Neural cell (in vitro differentiated cells): ENCODE results near the gene DAPK2. TPM values are rescaled to one million over a fixed set of nuclear protein-coding genes. Genes with fewer than 3 reads are reported as not detected.

ENCODE experiments used
- H2AFZ ChIP-seq: fragments of 200-600, 300-800 bp; sonication (generic), shearing (Covaris generic); 2 replicates; pipeline ENCODE4 v1.6.0; 2014; ENCODE audit warnings: low read depth, mild to moderate bottlenecking, antibody characterized with exemption, low read length, moderate library complexity
- H3F3A ChIP-seq: fragments of 200-600 bp; shearing (Covaris generic); 2 replicates; pipeline ENCODE4 v1.6.1; 2016; ENCODE audit warnings: mild to moderate bottlenecking, moderate library complexity, mixed read lengths, antibody characterized with exemption, low read length; ENCODE audit not compliant: insufficient read depth, poor library complexity, severe bottlenecking
- H3K27ac ChIP-seq: fragments of 200-600, 300-800 bp; sonication (generic), shearing (Covaris generic); 2 replicates; pipeline ENCODE4 v1.5.1; 2014; ENCODE audit warnings: mild to moderate bottlenecking, low read length, moderate library complexity
- H3K27me3 ChIP-seq: fragments of 300-800, 200-600 bp; sonication (generic), shearing (Covaris generic); 2 replicates; pipeline ENCODE4 v1.6.0; 2014; ENCODE audit warnings: mild to moderate bottlenecking, low read depth, low read length, moderate library complexity; ENCODE audit not compliant: insufficient read depth
- H3K36me3 ChIP-seq: fragments of 300-800, 200-600 bp; sonication (generic), shearing (Covaris generic); 2 replicates; pipeline ENCODE4 v1.5.1; 2014; ENCODE audit warnings: mild to moderate bottlenecking, antibody characterized with exemption, low read length, moderate library complexity; ENCODE audit not compliant: insufficient read depth
- H3K4me2 ChIP-seq: fragments of 300-800, 200-600 bp; sonication (generic), shearing (Covaris generic); 2 replicates; pipeline ENCODE4 v1.6.0; 2014; ENCODE audit warnings: mild to moderate bottlenecking, low read length
- H3K4me3 ChIP-seq: fragments of 300-800, 200-600 bp; sonication (generic), shearing (Covaris generic); 2 replicates; pipeline ENCODE4 v1.5.1; 2014; ENCODE audit warnings: mild to moderate bottlenecking, low read length, moderate library complexity
- H3K79me2 ChIP-seq: fragments of 200-600 bp; shearing (Covaris generic); replicated peaks from 2 replicates; pipeline ENCODE4 v1.6.0; 2014; ENCODE audit warnings: mild to moderate bottlenecking, low read length, moderate library complexity; ENCODE audit not compliant: insufficient read depth
- H3K9ac ChIP-seq: fragments of 300-800, 200-600 bp; sonication (generic), shearing (Covaris generic); 2 replicates; pipeline ENCODE4 v1.6.1; 2016; ENCODE audit warnings: mild to moderate bottlenecking, low read length, mixed read lengths
- H3K9me2 ChIP-seq: fragments of 200-600 bp; shearing (Covaris generic); 2 replicates; pipeline ENCODE4 v1.6.1; 2016; ENCODE audit warnings: mild to moderate bottlenecking, low read length, mixed read lengths; ENCODE audit not compliant: insufficient read depth
- H3K9me3 ChIP-seq: fragments of 200-600, 300-800 bp; sonication (generic), shearing (Covaris generic); 2 replicates; pipeline ENCODE4 v1.6.1; 2016; ENCODE audit warnings: mild to moderate bottlenecking, mixed run types, low read length, moderate library complexity, mixed read lengths
- H4K20me1 ChIP-seq: fragments of 200-600 bp; shearing (Covaris generic); 2 replicates; pipeline ENCODE4 v1.6.1; 2016; ENCODE audit warnings: mild to moderate bottlenecking, mixed run types; ENCODE audit not compliant: insufficient read depth
- CTCF ChIP-seq: fragments of 450-650 bp; IDR thresholded peaks from 2 replicates; pipeline ENCODE4 v1.5.1; 2014; ENCODE audit warnings: antibody characterized with exemption, mild to moderate bottlenecking, moderate library complexity; ENCODE audit not compliant: poor library complexity, severe bottlenecking
- EP300 ChIP-seq: fragments of 450-650 bp; conservative IDR thresholded peaks from 2 replicates; pipeline ENCODE4 v1.6.1; 2014; ENCODE audit warnings: antibody characterized with exemption, mild to moderate bottlenecking, moderate library complexity; ENCODE audit not compliant: poor library complexity, severe bottlenecking
- EZH2 ChIP-seq: fragments of 200-600, 300-800 bp; shearing (Covaris generic), sonication (generic); IDR thresholded peaks from 2 replicates; pipeline ENCODE4 v1.6.1; 2014; ENCODE audit warnings: antibody characterized with exemption, low read length, borderline replicate concordance, mild to moderate bottlenecking; ENCODE audit not compliant: insufficient read depth, poor library complexity, severe bottlenecking
- MXI1 ChIP-seq: fragments of 450-650 bp; conservative IDR thresholded peaks from 2 replicates; pipeline ENCODE4 v1.6.1; 2014; ENCODE audit warnings: antibody characterized with exemption, mild to moderate bottlenecking; ENCODE audit not compliant: poor library complexity, severe bottlenecking
- POLR2AphosphoS5 ChIP-seq: IDR thresholded peaks from 2 replicates; pipeline ENCODE4 v1.6.1; 2012
- RAD21 ChIP-seq: fragments of 450-650 bp; conservative IDR thresholded peaks from 2 replicates; pipeline ENCODE4 v1.6.1; 2014; ENCODE audit warnings: antibody characterized with exemption, mild to moderate bottlenecking, moderate library complexity
- REST ChIP-seq: IDR thresholded peaks from 2 replicates; pipeline ENCODE4 v1.6.1; 2012; ENCODE audit warnings: borderline replicate concordance
- SMC3 ChIP-seq: fragments of 450-650 bp; conservative IDR thresholded peaks from 2 replicates; pipeline ENCODE4 v1.6.1; 2014; ENCODE audit warnings: antibody characterized with exemption, mild to moderate bottlenecking, moderate library complexity; ENCODE audit not compliant: poor library complexity
- TAF1 ChIP-seq: IDR thresholded peaks from 2 replicates; pipeline ENCODE4 v1.6.1; 2012; ENCODE audit warnings: low read depth
- polyA plus RNA-seq: library from polyadenylated mRNA; depleted of rRNA; stranded (reverse); fragments of >200 nt; gene quantifications from 2 replicates; pipeline ENCODE4 v1.2.3, GENCODE V29; 2014

The DAPK2 gene
- polyA plus RNA-seq, 1 donor from 2014 or later: 0.78 TPM

GRCh38 chr15:64050281-64051092, 4.2 kb upstream of the DAPK2 start:
- Histone ChIP-seq H3F3A (no peaks in the 10 kb centered on the region), H3K9me3 (no peaks in the 10 kb centered on the region), H3K36me3 (no peaks in the 10 kb centered on the region), H3K9me2 (no peaks in the 10 kb centered on the region), H3K9ac (no peak overlapping the region), H3K27me3 (peaks cover 13% of the 10 kb centered on the region), H3K4me3 (no peak overlapping the region), H3K79me2 (no peaks in the 10 kb centered on the region), H2AFZ (no peak overlapping the region), H4K20me1 (no peaks in the 10 kb centered on the region), H3K27ac (no peak overlapping the region), H3K4me2 (no peak overlapping the region)
- TF ChIP-seq EZH2 (no peak), MXI1 (no peak), EP300 (no peak), SMC3 (no peak), REST (no peak), POLR2AphosphoS5 (no peak), RAD21 (no peak), TAF1 (no peak), CTCF (no peak)

- Histone ChIP-seq H3F3A (no peaks in the 10 kb centered on the region), H3K9me2 (no peaks in the 10 kb centered on the region), H3K79me2 (no peaks in the 10 kb centered on the region), H3K27me3 (peaks cover 16% of the 10 kb centered on the region), H3K9ac (no peak overlapping the region), H3K4me2 (no peak overlapping the region), H3K9me3 (no peaks in the 10 kb centered on the region), H3K27ac (no peak overlapping the region), H2AFZ (no peak overlapping the region), H3K4me3 (no peak overlapping the region), H4K20me1 (no peaks in the 10 kb centered on the region), H3K36me3 (no peaks in the 10 kb centered on the region)
- no peak for TF ChIP-seq EZH2
- TF ChIP-seq CTCF: no peak
- no peak for TF ChIP-seq TAF1
- TF ChIP-seq SMC3: no peak
- no peak for TF ChIP-seq RAD21
- no peak for TF ChIP-seq REST
- TF ChIP-seq POLR2AphosphoS5: no peak
Observed at GRCh38 chr15:64048781-64049460, 2.6 kb upstream of the DAPK2 start.
